SW 1271 (cell line): Measurements from ENCODE around the gene ZNF599.
"Not testable (repeated sequence)": the region's sequence is repeated elsewhere in the genome, so short reads cannot be mapped to it uniquely, and the experiment has no call there.

Source experiments
- DNase-seq, 2 experiments: peaks; one replicate each; lab custom pipeline; 2025; lab: John Stamatoyannopoulos, UW

The ZNF599 gene

GRCh38 chr19:34772697-34773554, at the start of gene ZNF599:
ZNF599 (minus strand) TSS chr19:34773215; CDS start chr19:34772841, 374 bp downstream.
- DNase-seq, result peak; percentile 63 to 81

GRCh38 chr19:34818270-34818669, 45.3 kb upstream of the ZNF599 start:
- DNase-seq, result no peak

GRCh38 chr19:34816708-34817107, 43.7 kb upstream of the ZNF599 start:
- no peak for DNase-seq

GRCh38 chr19:34808566-34808965, 35.6 kb upstream of the ZNF599 start:
- peak in 1 of 2 experiments; percentile 30 for DNase-seq

GRCh38 chr19:34806976-34807860, 34.2 kb upstream of the ZNF599 start:
- DNase-seq, result no peak

GRCh38 chr19:34804115-34804514, 31.1 kb upstream of the ZNF599 start:
- no peak for DNase-seq

GRCh38 chr19:34796953-34797352, 23.9 kb upstream of the ZNF599 start:
- not testable (repeated sequence) for DNase-seq

GRCh38 chr19:34794066-34794960, 21.3 kb upstream of the ZNF599 start:
- DNase-seq, result no peak

- no peak for DNase-seq
These were observed 20.6 kb upstream of the ZNF599 start for GRCh38 chr19:34793565-34793964.

GRCh38 chr19:34788074-34788473, 15.1 kb upstream of the ZNF599 start:
- no peak for DNase-seq

- DNase-seq, result no peak
These were observed 14.2 kb upstream of the ZNF599 start for GRCh38 chr19:34787059-34787824.

GRCh38 chr19:34786236-34786635, 13.2 kb upstream of the ZNF599 start:
- DNase-seq, result no peak

- no peak for DNase-seq
These were observed 6.6 kb upstream of the ZNF599 start for GRCh38 chr19:34779652-34780051.

GRCh38 chr19:34778342-34778741, 5.3 kb upstream of the ZNF599 start:
- no peak for DNase-seq

- DNase-seq, result no peak
These were observed 1.8 kb upstream of the ZNF599 start for GRCh38 chr19:34774857-34775256.

GRCh38 chr19:34773555-34773864, 495 bp upstream of the ZNF599 start:
- DNase-seq, result no peak

- no peak for DNase-seq
These were observed 5.1 kb downstream of the ZNF599 start for GRCh38 chr19:34767951-34768350.

GRCh38 chr19:34766386-34766785, 6.6 kb downstream of the ZNF599 start:
- no peak for DNase-seq

- DNase-seq, result no peak
These were observed 13.6 kb downstream of the ZNF599 start for GRCh38 chr19:34759218-34759917.

- DNase-seq, result no peak
These were observed 15.6 kb downstream of the ZNF599 start for GRCh38 chr19:34757441-34757840.
